HG02763 (cell line): ENCODE data around the gene PAIP1.
A peak's percentile ranks its signal among the peaks of the same experiment; 100 is the strongest.
"Not testable (repeated sequence)": the region's sequence is repeated elsewhere in the genome, so short reads cannot be mapped to it uniquely, and the experiment has no call there.

Source experiments
- ATAC-seq: cut with Tn5 transposase; IDR thresholded peaks from one replicate; pipeline ENCODE4 v1.9.1; 2021; ENCODE audit warnings: mild to moderate bottlenecking, moderate library complexity; ENCODE audit not compliant: unreplicated experiment

The PAIP1 gene

GRCh38 chr5:43556857-43557542 lies at the start of gene PAIP1:
Gene PAIP1, minus strand, starts transcription at chr5:43557077. Its CDS starts 231 bp downstream, at chr5:43556846.
- peak; percentile 77 for ATAC-seq

- ATAC-seq = no peak
Observed at GRCh38 chr5:43606351-43606750, 49.5 kb upstream of the PAIP1 start.

GRCh38 chr5:43604699-43605098 lies 47.8 kb upstream of the PAIP1 start:
- no peak for ATAC-seq

- peak; percentile 47 for ATAC-seq
Observed at GRCh38 chr5:43603344-43604217, 46.7 kb upstream of the PAIP1 start.

- ATAC-seq = peak; percentile 80
Observed at GRCh38 chr5:43602461-43603343, 45.8 kb upstream of the PAIP1 start, which contains the start of gene NNT. Gene NNT, plus strand, starts transcription at chr5:43603180. Its CDS starts 6,016 bp downstream, at chr5:43609196.

- ATAC-seq = no peak
Observed at GRCh38 chr5:43601454-43602260, 44.8 kb upstream of the PAIP1 start.

GRCh38 chr5:43598927-43599326 lies 42.0 kb upstream of the PAIP1 start:
- not testable (repeated sequence) for ATAC-seq

- no peak for ATAC-seq
Observed at GRCh38 chr5:43592363-43592762, 35.5 kb upstream of the PAIP1 start.

GRCh38 chr5:43590700-43591099 lies 33.8 kb upstream of the PAIP1 start:
- ATAC-seq = no peak

GRCh38 chr5:43589310-43589709 lies 32.4 kb upstream of the PAIP1 start:
- ATAC-seq = no peak

GRCh38 chr5:43588842-43589241 lies 32.0 kb upstream of the PAIP1 start:
- no peak for ATAC-seq

GRCh38 chr5:43584166-43584699 lies 27.4 kb upstream of the PAIP1 start:
- ATAC-seq = no peak

- no peak for ATAC-seq
Observed at GRCh38 chr5:43583724-43584123, 26.8 kb upstream of the PAIP1 start.

GRCh38 chr5:43582082-43583005 lies 25.5 kb upstream of the PAIP1 start:
- ATAC-seq = no peak

- no peak for ATAC-seq
Observed at GRCh38 chr5:43581398-43581797, 24.5 kb upstream of the PAIP1 start.

- not testable (repeated sequence) for ATAC-seq
Observed at GRCh38 chr5:43580402-43581210, 23.7 kb upstream of the PAIP1 start.

GRCh38 chr5:43573058-43573457 lies 16.2 kb upstream of the PAIP1 start:
- no peak for ATAC-seq

GRCh38 chr5:43572357-43572756 lies 15.5 kb upstream of the PAIP1 start:
- no peak for ATAC-seq
